Measurements from ENCODE around the gene KBTBD7. TPM values are rescaled to one million over a fixed set of nuclear protein-coding genes. Genes with fewer than 3 reads are reported as not detected.

The KBTBD7 gene
- total RNA-seq, 1 experiment from 2014 or later = 6.4 TPM

DNA sequence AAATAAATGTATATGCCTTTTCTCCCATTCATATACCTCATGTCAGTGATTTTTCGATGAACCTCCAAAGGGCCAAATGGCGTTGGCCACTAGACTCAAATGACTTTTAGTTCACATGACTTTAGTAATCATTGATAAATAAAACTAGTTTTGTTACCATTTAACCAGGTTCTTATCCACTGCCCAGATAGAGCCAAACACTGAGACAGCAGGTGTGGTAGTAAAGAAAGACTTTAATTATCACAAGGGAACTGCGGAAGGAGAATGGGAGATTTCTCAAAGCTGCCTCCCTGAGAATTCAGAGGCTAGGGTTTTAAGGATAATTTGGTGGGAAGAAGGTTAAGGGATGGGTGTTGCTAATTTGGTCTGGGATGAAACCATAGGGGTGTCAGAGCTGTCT lies 42.4 kb downstream of the KBTBD7 start:
- Mint-ChIP-seq H3K9me3 (ENCODE audit: low read depth, unreplicated experiment) (peaks cover 20% of the 10 kb centered on the region), H3K4me1 (ENCODE audit: low read depth, unreplicated experiment) (no peaks in the 10 kb centered on the region), H3K36me3 (ENCODE audit: insufficient read depth, unreplicated experiment) (no peaks in the 10 kb centered on the region), H3K27ac (ENCODE audit: unreplicated experiment) (no peak overlapping the region), H3K4me3 (ENCODE audit: low read depth, unreplicated experiment) (no peak overlapping the region), H3K27me3 (ENCODE audit: unreplicated experiment) (no peaks in the 10 kb centered on the region)
- intact Hi-C loops (cut with micrococcal nuclease; ENCODE audit: unreplicated experiment) = no loop called here
- no peak for DNase-seq
- CTCF ChIA-PET = no interaction called here
- TF ChIP-seq, protein P1, sequence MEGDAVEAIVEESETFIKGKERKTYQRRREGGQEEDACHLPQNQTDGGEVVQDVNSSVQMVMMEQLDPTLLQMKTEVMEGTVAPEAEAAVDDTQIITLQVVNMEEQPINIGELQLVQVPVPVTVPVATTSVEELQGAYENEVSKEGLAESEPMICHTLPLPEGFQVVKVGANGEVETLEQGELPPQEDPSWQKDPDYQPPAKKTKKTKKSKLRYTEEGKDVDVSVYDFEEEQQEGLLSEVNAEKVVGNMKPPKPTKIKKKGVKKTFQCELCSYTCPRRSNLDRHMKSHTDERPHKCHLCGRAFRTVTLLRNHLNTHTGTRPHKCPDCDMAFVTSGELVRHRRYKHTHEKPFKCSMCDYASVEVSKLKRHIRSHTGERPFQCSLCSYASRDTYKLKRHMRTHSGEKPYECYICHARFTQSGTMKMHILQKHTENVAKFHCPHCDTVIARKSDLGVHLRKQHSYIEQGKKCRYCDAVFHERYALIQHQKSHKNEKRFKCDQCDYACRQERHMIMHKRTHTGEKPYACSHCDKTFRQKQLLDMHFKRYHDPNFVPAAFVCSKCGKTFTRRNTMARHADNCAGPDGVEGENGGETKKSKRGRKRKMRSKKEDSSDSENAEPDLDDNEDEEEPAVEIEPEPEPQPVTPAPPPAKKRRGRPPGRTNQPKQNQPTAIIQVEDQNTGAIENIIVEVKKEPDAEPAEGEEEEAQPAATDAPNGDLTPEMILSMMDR (IDR thresholded peaks at IDR 0.05; ENCODE audit: unreplicated experiment) = no peak
- BruUV-seq (replicated peaks) = no TSS peak

DNA sequence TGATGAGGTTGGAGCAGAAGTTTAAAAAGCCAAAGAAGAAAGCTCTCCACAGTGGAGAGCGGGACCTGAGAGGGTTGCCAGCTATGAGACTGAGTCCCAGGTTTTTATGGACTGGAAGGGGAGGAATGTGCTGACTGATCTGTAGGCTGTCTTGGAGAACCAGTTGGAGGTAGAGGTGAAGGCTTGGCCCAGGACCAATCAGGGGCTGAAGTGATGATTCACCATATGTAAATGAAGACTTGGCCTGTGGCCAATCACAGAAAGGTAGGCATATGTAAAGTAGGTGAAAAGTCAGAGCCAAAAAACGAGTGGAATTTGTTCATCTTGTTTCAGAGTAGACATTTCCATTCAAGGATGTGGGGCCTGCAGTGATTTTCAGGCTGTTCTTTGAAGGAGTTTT lies 44.3 kb downstream of the KBTBD7 start:
- intact Hi-C loops (cut with micrococcal nuclease; ENCODE audit: unreplicated experiment) = no loop called here
- H3K9me3 Mint-ChIP-seq (ENCODE audit: low read depth, unreplicated experiment) = peaks cover 20% of the 10 kb centered on the region
- no TSS peak for BruUV-seq (replicated peaks)

DNA sequence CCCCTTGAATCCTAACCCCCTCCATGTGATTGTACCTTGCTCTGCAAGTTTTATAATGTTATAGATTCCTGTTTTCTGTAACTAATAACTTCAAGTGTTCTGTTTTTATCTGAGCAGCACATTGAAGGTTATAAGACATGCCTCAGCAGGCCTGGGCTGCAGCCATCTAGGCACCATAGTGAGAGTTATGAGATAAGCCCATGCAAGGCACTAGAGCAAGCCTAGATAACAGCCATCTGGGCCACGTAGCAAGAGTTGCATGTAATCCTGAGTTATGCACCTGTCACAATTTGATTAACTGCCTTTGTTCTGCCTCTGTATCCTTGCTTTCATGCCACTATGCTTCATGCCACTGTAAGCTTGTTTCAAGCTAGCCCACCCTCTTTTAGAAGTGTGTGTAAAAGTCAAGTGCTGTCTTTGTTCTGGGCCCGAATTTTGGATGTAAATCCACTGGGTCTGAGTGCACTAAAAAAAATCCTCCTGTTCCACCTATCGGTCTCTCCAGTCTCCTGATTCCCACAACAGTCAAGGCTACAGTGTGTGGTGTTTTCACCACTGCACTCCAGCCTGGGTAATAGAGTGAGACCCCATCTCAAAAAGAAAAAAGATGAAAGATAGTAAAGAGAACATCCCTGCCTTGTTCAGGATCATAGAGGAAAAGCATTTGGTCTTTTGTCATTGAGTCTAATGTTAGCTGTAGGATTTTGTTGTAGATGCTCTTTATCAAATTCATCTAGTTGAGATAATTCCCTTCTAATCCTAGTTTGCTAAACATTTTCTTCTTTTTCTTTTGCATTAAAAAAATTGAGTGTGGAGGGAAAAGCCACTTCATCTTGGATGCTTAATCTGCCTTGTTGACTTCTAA lies 45.7 kb downstream of the KBTBD7 start:
- Mint-ChIP-seq H3K27ac (ENCODE audit: unreplicated experiment) (no peak overlapping the region), H3K4me1 (ENCODE audit: low read depth, unreplicated experiment) (no peaks in the 10 kb centered on the region), H3K27me3 (ENCODE audit: unreplicated experiment) (no peaks in the 10 kb centered on the region), H3K4me3 (ENCODE audit: low read depth, unreplicated experiment) (no peak overlapping the region), H3K36me3 (ENCODE audit: insufficient read depth, unreplicated experiment) (no peaks in the 10 kb centered on the region), H3K9me3 (ENCODE audit: low read depth, unreplicated experiment) (peaks cover 20% of the 10 kb centered on the region)
- intact Hi-C loops (cut with micrococcal nuclease; ENCODE audit: unreplicated experiment) = no loop called here
- no peak for DNase-seq
- TF ChIP-seq, protein P1 (IDR thresholded peaks at IDR 0.05; ENCODE audit: unreplicated experiment) = no peak
- CTCF ChIA-PET = no interaction called here
- no TSS peak for BruUV-seq (replicated peaks)

More for the DNA sequence above, 44.3 kb downstream of the KBTBD7 start:
- TF ChIP-seq, protein P1 (IDR thresholded peaks at IDR 0.05; ENCODE audit: unreplicated experiment) = no peak
- no peak for DNase-seq
- Mint-ChIP-seq H3K27ac (ENCODE audit: unreplicated experiment) (no peak overlapping the region), H3K4me1 (ENCODE audit: low read depth, unreplicated experiment) (no peaks in the 10 kb centered on the region), H3K27me3 (ENCODE audit: unreplicated experiment) (no peaks in the 10 kb centered on the region), H3K36me3 (ENCODE audit: insufficient read depth, unreplicated experiment) (no peaks in the 10 kb centered on the region), H3K4me3 (ENCODE audit: low read depth, unreplicated experiment) (no peak overlapping the region)
- CTCF ChIA-PET = no interaction called here

DNA sequence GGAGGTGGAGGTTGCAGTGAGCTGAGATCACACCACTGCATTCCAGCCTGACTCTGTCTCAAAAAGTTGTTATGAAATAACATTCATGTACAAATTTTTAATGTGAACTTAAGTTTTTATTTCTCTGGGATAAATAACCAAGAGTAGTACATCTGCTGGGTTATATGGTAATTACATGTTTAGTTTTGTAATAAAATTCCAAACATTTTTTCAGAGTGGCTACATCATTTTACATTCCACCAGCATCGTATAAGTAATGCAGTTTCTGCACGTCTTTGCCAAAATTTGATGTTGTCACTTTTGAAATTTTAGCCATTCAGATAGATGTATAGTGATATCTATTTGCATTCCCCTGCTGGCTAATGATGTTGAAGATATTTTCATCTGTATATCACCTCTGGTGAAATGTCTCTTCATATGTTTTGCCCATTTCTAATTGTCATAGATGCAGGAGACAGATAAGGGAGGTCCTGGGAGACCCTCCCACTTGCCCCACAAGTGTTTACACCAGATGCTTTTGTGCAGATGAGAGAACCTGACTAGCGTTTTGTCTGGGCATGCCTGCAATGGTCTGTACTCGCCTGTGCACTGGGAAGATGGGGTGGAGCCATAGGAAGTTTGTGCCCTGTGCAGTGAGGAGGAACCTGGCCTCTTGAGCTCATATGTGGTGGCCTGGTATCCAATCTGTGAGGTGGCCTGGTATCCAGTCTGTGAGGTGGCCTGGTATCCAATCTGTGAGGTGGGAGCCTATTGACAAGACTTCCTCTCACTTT lies 49.0 kb downstream of the KBTBD7 start:
- no TSS peak for BruUV-seq (replicated peaks)
- no peak for DNase-seq
- intact Hi-C loops (cut with micrococcal nuclease; ENCODE audit: unreplicated experiment) = no loop called here
- Mint-ChIP-seq H3K4me3 (ENCODE audit: low read depth, unreplicated experiment) (no peak overlapping the region), H3K27me3 (ENCODE audit: unreplicated experiment) (no peaks in the 10 kb centered on the region), H3K36me3 (ENCODE audit: insufficient read depth, unreplicated experiment) (no peaks in the 10 kb centered on the region), H3K27ac (ENCODE audit: unreplicated experiment) (no peak overlapping the region), H3K4me1 (ENCODE audit: low read depth, unreplicated experiment) (no peaks in the 10 kb centered on the region), H3K9me3 (ENCODE audit: low read depth, unreplicated experiment) (peaks cover 13% of the 10 kb centered on the region)
- TF ChIP-seq, protein P1 (IDR thresholded peaks at IDR 0.05; ENCODE audit: unreplicated experiment) = no peak
- CTCF ChIA-PET = no interaction called here
